CD4-positive, alpha-beta T cell treated with Interleukin-15 for 4 hours (primary cell): ENCODE measurements around the gene TMEM156.

ENCODE experiments used
- DNase-seq: peaks from one replicate; pipeline ENCODE4 v3.0.0-alpha.2; 2020; ENCODE audit warnings: low spot score

Gene TMEM156

DNA sequence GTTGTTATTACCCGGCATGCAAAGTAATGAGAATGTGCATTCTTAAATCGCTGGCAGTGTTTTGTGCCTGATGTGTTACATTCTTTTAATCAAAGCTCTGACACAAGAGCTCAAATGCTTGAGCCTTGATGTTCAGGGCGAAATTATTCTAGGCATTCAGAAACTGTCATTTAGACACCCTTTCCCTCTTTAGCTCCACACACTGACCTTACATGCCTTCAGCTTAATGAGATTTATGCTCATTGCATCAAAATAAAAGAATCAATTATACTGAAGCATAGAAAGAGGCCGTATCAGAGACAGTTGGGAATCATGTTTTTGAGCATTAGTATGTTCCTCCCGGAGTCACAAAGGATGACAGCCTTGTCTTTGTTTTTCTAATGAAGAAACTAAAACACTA lies 107.9 kb downstream of the TMEM156 start:
- no peak for DNase-seq

GRCh38 chr4:38923746-38924145 lies 108.5 kb downstream of the TMEM156 start:
- no peak for DNase-seq

DNA sequence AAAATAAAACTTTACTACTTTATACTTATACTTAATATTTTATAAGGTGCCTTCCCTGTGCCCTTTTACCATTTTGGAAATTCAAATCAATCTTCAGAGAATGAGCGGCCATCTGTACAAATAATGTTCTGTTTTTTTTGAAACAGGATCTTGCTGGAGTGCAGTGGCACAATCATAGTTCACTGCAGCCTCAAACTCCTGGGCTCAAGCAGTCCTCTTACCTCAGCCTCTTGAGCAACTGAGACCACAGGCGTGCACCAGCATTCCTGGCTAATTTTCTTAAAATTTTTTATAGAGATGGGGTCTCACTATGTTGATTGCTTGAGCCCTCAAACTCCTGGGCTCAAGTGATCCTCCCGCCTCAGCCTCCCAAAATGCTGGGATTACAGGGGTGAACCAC lies 111.1 kb downstream of the TMEM156 start:
- DNase-seq = no peak

GRCh38 chr4:38920677-38921076 lies 111.5 kb downstream of the TMEM156 start:
- DNase-seq = no peak

DNA sequence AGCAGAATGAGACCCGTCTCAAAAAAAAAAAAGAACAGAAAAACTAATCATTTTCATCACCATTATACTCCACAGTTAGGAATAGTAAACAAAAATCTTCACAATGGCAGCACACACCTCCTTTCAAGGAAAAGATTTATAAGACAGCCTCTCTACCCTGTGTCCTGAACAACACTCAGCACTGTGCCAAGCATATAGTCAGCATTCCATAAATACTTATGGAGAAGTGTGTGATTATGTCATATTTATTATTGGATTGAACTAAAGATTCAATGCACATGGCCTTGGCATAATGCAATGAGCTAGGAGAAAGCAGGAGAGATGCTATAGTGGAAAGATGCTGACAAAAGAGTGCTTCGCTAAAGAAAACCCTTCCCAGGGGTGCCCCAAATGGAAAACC lies 112.0 kb downstream of the TMEM156 start:
- no peak for DNase-seq

DNA sequence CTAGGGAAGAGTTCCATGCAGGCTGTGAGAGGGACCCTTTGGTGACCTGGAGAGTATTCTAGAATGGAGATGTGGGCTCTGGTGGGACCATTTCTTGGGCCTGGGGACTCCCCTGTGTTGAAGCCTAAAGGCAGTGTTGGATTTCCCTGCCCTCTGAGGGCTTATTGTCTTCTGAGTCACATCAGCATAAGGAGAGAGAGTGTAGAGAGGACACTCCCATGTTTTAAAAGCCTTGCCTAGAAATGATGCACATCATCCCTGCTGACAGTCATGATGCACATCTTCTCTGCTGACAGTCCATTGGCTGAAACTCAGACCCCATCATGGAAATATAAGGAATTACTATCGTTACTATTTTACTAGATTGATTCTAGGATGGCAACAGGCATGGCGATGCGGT lies 112.7 kb downstream of the TMEM156 start:
- DNase-seq = no peak

DNA sequence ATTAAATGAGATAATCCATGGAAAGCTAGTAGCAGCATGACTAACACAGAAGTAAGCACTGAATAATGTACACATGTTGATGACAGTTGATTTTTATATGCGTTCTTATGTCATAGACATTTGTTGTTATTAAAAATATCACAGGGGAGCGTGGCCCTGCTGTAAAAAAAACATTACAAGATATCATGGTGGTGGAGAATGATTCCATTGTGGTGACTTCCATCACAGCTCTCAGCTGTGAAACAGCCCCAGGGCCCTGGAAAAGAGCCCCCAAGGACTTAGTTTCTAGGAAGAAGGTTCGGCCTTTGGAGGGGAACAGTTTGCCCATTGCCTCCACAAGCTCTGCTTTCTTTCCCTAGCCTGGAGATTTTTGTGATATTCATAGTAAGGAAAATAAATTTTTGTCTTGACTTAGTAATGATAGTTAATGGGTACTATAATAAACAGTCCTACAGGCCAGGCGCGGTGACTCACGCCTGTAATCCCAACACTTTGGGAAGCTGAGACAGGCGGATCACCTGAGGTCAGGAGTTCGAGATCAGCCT lies 114.7 kb downstream of the TMEM156 start:
- DNase-seq = no peak
